ENCODE data around the gene TTC38.

Gene TTC38

GRCh38 chr22:46300491-46300890 lies 32.7 kb downstream of the TTC38 start:
- no peak for TF ChIP-seq GLI4 (tag by site-specific recombination; IDR thresholded peaks at IDR 0.05)
- no peak for TF ChIP-seq ZNF157 (tag by site-specific recombination; IDR thresholded peaks at IDR 0.05)
- no peak for TF ChIP-seq ZNF843 (tag by site-specific recombination; IDR thresholded peaks at IDR 0.05)
- no peak for TF ChIP-seq ZEB2 (tag by site-specific recombination; IDR thresholded peaks at IDR 0.05)
- no peak for TF ChIP-seq ZNF837 (tag by site-specific recombination; IDR thresholded peaks at IDR 0.05)
- Histone ChIP-seq H3K9me3 (ENCODE audit: control insufficient read depth, insufficient read depth, low read depth, low read length) (no peaks in the 10 kb centered on the region), H3K27ac (ENCODE audit: extremely low read depth, low read depth, low read length) (no peak overlapping the region), H3K36me3 (ENCODE audit: control insufficient read depth in 2 of 2, insufficient read depth in 1 of 2, low read length in 2 of 2) (peaks cover 61 to 70% of the 10 kb centered on the region in 2 experiments), H3K4me1 (ENCODE audit: control insufficient read depth, insufficient read depth, low read length) (peaks cover 7% of the 10 kb centered on the region), H3K4me3 (ENCODE audit: low read depth, low read length) (no peak overlapping the region)
- ChIA-PET CTCF (interaction anchor here (0.6 to 1.0 kb wide), 3 partner anchors 15 to 233 kb away, joined by 3 read pairs; no protein-coding TSS in a partner anchor), POLR2A (no interaction called here)

GRCh38 chr22:46303347-46303965 lies 35.6 kb downstream of the TTC38 start:
- Histone ChIP-seq H3K27ac (ENCODE audit: extremely low read depth, low read depth, low read length) (no peak overlapping the region), H3K36me3 (ENCODE audit: control insufficient read depth in 2 of 2, insufficient read depth in 1 of 2, low read length in 2 of 2) (peaks cover 62 to 82% of the 10 kb centered on the region in 2 experiments)
- CTCF ChIA-PET: interaction anchor here (1.5 kb wide), 1 partner anchor 309 kb away, joined by 3 read pairs; no protein-coding TSS in a partner anchor

DNA sequence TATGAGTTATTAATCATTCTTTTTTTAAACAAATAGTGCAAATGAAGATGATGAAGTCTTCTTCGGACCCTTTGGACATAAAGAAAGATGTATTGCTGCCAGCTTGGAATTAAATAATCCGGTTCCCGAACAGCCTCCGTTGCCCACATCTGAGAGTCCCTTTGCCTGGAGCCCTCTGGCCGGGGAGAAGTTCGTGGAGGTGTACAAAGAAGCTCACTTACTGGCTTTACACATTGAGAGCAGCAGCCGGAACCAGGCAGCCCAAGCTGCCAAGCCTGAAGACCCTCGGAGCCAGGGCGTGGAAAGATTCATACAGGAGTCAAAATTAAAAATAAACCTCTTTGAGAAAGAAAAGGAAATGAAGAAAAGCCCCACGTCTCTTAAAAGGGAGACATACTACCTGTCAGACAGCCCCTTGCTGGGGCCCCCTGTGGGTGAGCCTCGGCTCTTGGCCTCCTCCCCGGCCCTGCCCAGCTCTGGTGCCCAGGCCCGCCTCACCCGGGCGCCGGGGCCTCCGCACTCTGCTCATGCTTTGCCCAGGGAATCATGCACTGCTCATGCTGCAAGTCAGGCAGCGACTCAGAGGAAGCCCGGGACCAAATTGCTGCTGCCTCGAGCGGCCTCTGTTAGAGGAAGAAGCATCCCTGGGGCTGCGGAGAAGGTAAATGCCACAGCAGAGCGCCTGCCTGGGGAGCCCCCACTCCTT lies 40.6 kb downstream of the TTC38 start:
- TF ChIP-seq, protein P1, sequence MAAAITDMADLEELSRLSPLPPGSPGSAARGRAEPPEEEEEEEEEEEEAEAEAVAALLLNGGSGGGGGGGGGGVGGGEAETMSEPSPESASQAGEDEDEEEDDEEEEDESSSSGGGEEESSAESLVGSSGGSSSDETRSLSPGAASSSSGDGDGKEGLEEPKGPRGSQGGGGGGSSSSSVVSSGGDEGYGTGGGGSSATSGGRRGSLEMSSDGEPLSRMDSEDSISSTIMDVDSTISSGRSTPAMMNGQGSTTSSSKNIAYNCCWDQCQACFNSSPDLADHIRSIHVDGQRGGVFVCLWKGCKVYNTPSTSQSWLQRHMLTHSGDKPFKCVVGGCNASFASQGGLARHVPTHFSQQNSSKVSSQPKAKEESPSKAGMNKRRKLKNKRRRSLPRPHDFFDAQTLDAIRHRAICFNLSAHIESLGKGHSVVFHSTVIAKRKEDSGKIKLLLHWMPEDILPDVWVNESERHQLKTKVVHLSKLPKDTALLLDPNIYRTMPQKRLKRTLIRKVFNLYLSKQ (tag by site-specific recombination; IDR thresholded peaks at IDR 0.05; ENCODE audit: borderline replicate concordance): no peak
- TF ChIP-seq ZNF292 (tag by site-specific recombination; IDR thresholded peaks at IDR 0.05; ENCODE audit: borderline replicate concordance, low read depth): no peak
- CTCF ChIA-PET: interaction anchor here (0.6 to 2.3 kb wide), 4 partner anchors 186 to 350 kb away, joined by 3 to 11 read pairs (median 4); no protein-coding TSS in a partner anchor
- H3K4me3 ChIP-seq (ENCODE audit: low read depth, low read length): no peak overlapping the region
- POLR2A ChIA-PET: interaction anchor here (0.9 to 1.2 kb wide), 2 partner anchors 12 to 28 kb away, joined by 3 read pairs; partner anchors contain the start of gene GTSE1
- peaks cover 70 to 75% of the 10 kb centered on the region in 2 experiments for H3K36me3 ChIP-seq (ENCODE audit: control insufficient read depth in 2 of 2, insufficient read depth in 1 of 2, low read length in 2 of 2)
- H3K9me3 ChIP-seq (ENCODE audit: control insufficient read depth, insufficient read depth, low read depth, low read length): no peaks in the 10 kb centered on the region
- H3K27ac ChIP-seq (ENCODE audit: extremely low read depth, low read depth, low read length): no peak overlapping the region
- no peaks in the 10 kb centered on the region for H3K4me1 ChIP-seq (ENCODE audit: control insufficient read depth, insufficient read depth, low read length)

More at GRCh38 chr22:46303347-46303965, 35.6 kb downstream of the TTC38 start:
- no peak for TF ChIP-seq ZNF624 (tag by site-specific recombination; IDR thresholded peaks at IDR 0.05)
- TF ChIP-seq ZNF548 (tag by site-specific recombination; IDR thresholded peaks at IDR 0.05): no peak
- TF ChIP-seq ZFP3 (tag by site-specific recombination; IDR thresholded peaks at IDR 0.05; ENCODE audit: low read depth): no peak
- no peak for TF ChIP-seq ZNF660 (tag by site-specific recombination; IDR thresholded peaks at IDR 0.05)
- no peak for TF ChIP-seq ZNF785 (tag by site-specific recombination; IDR thresholded peaks at IDR 0.05)
- TF ChIP-seq ZNF777 (tag by site-specific recombination; IDR thresholded peaks at IDR 0.05; ENCODE audit: borderline replicate concordance): no peak
- H3K9me3 ChIP-seq (ENCODE audit: control insufficient read depth, insufficient read depth, low read depth, low read length): no peaks in the 10 kb centered on the region
- no peaks in the 10 kb centered on the region for H3K4me1 ChIP-seq (ENCODE audit: control insufficient read depth, insufficient read depth, low read length)
- POLR2A ChIA-PET: interaction anchor here (0.6 to 1.4 kb wide), 2 partner anchors 13 to 35 kb away, joined by 3 read pairs; partner anchors contain the start of gene TTC38
- H3K4me3 ChIP-seq (ENCODE audit: low read depth, low read length): no peak overlapping the region

DNA sequence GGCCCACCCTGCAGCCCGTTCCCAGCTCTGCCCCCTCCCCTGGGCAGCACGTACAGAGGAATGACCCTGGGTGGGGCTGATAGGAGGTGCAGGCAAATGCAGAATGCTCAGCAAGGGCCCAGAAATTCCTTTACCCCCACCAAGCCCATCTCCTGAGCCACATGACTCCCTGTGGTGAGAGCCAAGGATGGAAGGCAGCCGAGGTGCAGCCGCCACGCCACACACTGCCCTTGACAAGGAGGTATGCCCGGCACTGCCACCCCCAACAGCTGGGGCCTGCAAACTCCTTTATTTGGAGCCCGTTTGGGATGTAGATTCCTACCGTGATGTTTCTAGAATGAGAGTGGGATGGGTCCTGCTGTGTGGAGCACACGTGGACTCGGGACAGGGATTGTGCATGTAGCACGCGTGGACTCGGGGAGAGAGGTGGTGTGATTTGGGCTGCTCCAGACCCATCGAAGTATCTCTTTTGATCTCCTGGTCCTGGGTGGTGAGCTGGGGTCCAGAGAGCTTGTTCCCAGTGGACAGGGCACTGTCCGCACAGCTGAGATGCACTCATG lies 41.8 kb downstream of the TTC38 start:
- Histone ChIP-seq H3K4me1 (ENCODE audit: control insufficient read depth, insufficient read depth, low read length) (no peaks in the 10 kb centered on the region), H3K27ac (ENCODE audit: extremely low read depth, low read depth, low read length) (no peak overlapping the region), H3K4me3 (ENCODE audit: low read depth, low read length) (no peak overlapping the region), H3K36me3 (ENCODE audit: control insufficient read depth in 2 of 2, insufficient read depth in 1 of 2, low read length in 2 of 2) (peaks cover 70% of the 10 kb centered on the region in 2 experiments), H3K9me3 (ENCODE audit: control insufficient read depth, insufficient read depth, low read depth, low read length) (no peaks in the 10 kb centered on the region)
- ChIA-PET CTCF (interaction anchor here (1.0 to 1.2 kb wide), 2 partner anchors 58 to 303 kb away, joined by 3 read pairs; no protein-coding TSS in a partner anchor), POLR2A (interaction anchor here (0.6 kb wide), 1 partner anchor 23 kb away, joined by 4 read pairs; no protein-coding TSS in a partner anchor)
- TF ChIP-seq ZNF211 (tag by site-specific recombination; IDR thresholded peaks at IDR 0.05; ENCODE audit: low read depth) (no peak), TCF7L2 (IDR thresholded peaks at IDR 0.05; ENCODE audit: borderline replicate concordance, low read depth, low read length) (no peak), ELK4 (IDR thresholded peaks at IDR 0.05; ENCODE audit: borderline replicate concordance, low read depth, low read length) (no peak), ZBTB1 (tag by site-specific recombination; IDR thresholded peaks at IDR 0.05) (no peak), ZNF792 (tag by site-specific recombination; IDR thresholded peaks at IDR 0.05) (no peak), GFI1B (tag by site-specific recombination; IDR thresholded peaks at IDR 0.05) (no peak), ZNF660 (tag by site-specific recombination; IDR thresholded peaks at IDR 0.05) (no peak)
- TF ChIP-seq, protein P2, sequence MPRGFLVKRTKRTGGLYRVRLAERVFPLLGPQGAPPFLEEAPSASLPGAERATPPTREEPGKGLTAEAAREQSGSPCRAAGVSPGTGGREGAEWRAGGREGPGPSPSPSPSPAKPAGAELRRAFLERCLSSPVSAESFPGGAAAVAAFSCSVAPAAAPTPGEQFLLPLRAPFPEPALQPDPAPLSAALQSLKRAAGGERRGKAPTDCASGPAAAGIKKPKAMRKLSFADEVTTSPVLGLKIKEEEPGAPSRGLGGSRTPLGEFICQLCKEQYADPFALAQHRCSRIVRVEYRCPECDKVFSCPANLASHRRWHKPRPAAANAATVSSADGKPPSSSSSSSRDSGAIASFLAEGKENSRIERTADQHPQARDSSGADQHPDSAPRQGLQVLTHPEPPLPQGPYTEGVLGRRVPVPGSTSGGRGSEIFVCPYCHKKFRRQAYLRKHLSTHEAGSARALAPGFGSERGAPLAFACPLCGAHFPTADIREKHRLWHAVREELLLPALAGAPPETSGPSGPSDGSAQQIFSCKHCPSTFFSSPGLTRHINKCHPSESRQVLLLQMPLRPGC (tag by site-specific recombination; IDR thresholded peaks at IDR 0.05): no peak
